ENCODE results near the gene ADCY7. TPM values are rescaled to one million over a fixed set of nuclear protein-coding genes. Genes with fewer than 3 reads are reported as not detected.

The ADCY7 gene
- total and polyA plus RNA-seq, 9 donors = 10.2 to 78.9 (median 36.4) TPM

DNA sequence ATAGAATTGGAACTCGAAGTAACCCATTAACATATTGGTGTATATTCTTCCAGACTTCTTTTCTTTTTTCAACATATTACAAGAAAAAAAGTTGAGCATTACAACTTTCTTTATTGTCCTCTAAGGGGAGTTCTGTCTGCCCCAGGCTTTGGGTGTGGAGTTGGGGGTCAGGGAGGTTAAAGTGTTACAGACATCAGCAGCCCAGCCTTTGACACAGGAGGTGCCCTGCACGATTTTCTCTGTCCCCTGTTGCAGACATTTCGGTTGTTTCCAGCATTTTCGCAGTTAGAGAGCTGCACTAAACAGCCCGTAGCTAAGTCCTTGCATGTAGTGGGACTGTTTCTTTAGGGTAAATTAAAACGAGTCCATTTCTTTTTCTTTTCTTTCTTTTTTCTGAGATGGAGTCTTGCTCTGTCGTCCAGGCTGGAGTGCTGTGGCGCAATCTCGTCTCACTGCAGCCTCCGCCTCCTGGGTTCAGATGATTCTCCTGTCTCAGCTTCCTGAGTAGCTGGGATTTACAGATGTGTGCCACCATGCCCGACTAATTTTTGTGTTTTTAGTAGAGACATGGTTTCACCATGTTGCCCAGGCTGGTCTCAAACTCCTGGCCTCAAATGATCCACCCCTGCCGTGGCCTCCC lies 13.4 kb upstream of the ADCY7 start:
- Histone ChIP-seq H3K27ac (no peak overlapping the region), H3K9me3 (no peaks in the 10 kb centered on the region), H3K4me3 (no peak overlapping the region), H3K36me3 (no peaks in the 10 kb centered on the region), H3K27me3 (no peaks in the 10 kb centered on the region), H3K4me1 (ENCODE audit: insufficient read depth) (peaks cover 4% of the 10 kb centered on the region)
- intact Hi-C loops (cut with DNase I) = no loop called here
- WGBS, 3 donors = 75 to 81% (median 79%) methylated on average over 12 of the region's 12 CpGs
- TF ChIP-seq EP300 (IDR thresholded peaks at IDR 0.05) (no peak), POLR2A (IDR thresholded peaks at IDR 0.05) (no peak)
- TF ChIP-seq, protein P1, sequence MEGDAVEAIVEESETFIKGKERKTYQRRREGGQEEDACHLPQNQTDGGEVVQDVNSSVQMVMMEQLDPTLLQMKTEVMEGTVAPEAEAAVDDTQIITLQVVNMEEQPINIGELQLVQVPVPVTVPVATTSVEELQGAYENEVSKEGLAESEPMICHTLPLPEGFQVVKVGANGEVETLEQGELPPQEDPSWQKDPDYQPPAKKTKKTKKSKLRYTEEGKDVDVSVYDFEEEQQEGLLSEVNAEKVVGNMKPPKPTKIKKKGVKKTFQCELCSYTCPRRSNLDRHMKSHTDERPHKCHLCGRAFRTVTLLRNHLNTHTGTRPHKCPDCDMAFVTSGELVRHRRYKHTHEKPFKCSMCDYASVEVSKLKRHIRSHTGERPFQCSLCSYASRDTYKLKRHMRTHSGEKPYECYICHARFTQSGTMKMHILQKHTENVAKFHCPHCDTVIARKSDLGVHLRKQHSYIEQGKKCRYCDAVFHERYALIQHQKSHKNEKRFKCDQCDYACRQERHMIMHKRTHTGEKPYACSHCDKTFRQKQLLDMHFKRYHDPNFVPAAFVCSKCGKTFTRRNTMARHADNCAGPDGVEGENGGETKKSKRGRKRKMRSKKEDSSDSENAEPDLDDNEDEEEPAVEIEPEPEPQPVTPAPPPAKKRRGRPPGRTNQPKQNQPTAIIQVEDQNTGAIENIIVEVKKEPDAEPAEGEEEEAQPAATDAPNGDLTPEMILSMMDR (IDR thresholded peaks at IDR 0.05) = no peak
- DNase-seq = no peak

DNA sequence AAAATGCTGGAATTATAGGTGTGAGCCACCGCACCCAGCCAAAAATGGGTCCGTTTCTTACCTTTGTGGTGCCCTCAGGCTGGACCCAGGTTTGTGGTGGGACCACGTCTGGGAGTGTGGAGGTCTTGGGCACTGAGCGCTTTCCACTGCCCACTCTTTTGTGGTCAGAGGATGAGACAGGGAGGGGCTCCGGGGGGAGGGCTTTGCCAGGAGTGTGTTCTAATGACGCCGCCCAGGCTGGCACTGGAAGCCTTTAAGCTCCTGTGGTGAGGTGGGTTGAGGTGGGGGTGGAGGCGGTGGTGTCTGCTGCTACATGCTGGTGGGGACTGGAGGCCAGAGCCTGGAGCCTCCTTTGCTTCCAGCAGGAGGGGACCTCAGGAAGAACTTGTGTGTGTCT lies 12.8 kb upstream of the ADCY7 start:
- no peaks in the 10 kb centered on the region for H3K9me3 ChIP-seq
- TF ChIP-seq EP300 (IDR thresholded peaks at IDR 0.05) (no peak), POLR2A (IDR thresholded peaks at IDR 0.05) (no peak)
- TF ChIP-seq, protein P1 (IDR thresholded peaks at IDR 0.05) = no peak
- WGBS, 3 donors = 94 to 96% (median 94%) methylated on average over 8 of the region's 8 CpGs
- no peaks in the 10 kb centered on the region for H3K27me3 ChIP-seq
- no peaks in the 10 kb centered on the region for H3K36me3 ChIP-seq
- H3K27ac ChIP-seq = no peak overlapping the region
- H3K4me1 ChIP-seq (ENCODE audit: insufficient read depth) = peaks cover 4% of the 10 kb centered on the region
- peak in 1 of 5 donors; percentile 22 for DNase-seq
- H3K4me3 ChIP-seq = no peak overlapping the region
- intact Hi-C loops (cut with DNase I) = no loop called here

DNA sequence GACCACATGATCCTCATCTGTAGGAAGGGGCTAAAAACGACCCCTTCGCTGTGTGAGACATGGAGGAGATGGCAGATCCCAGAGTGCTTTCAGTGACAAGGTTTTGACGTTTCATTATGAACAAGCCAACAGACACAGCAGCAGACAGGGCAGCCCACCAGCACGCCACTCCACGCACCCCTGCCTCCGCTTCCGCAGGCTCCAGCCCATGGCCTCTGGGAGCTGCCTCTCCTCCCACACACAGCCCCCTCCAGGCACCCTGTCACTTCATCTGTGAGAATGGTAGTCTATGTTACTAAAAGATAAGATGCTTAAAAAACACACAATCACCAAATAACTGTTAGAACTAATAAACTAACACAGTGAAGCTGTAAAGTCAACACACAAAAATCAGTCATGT lies 12.3 kb upstream of the ADCY7 start:
- TF ChIP-seq, protein P1 (IDR thresholded peaks at IDR 0.05) = no peak
- TF ChIP-seq POLR2A (IDR thresholded peaks at IDR 0.05) (no peak), EP300 (IDR thresholded peaks at IDR 0.05) (no peak)
- Histone ChIP-seq H3K27ac (no peak overlapping the region), H3K4me3 (no peak overlapping the region), H3K9me3 (no peaks in the 10 kb centered on the region), H3K36me3 (no peaks in the 10 kb centered on the region), H3K27me3 (no peaks in the 10 kb centered on the region), H3K4me1 (ENCODE audit: insufficient read depth) (peaks cover 4% of the 10 kb centered on the region)
- DNase-seq = no peak
- intact Hi-C loops (cut with DNase I) = no loop called here
- 64 to 78% (median 76%) methylated on average over 7 of the region's 7 CpGs for WGBS, 3 donors

DNA sequence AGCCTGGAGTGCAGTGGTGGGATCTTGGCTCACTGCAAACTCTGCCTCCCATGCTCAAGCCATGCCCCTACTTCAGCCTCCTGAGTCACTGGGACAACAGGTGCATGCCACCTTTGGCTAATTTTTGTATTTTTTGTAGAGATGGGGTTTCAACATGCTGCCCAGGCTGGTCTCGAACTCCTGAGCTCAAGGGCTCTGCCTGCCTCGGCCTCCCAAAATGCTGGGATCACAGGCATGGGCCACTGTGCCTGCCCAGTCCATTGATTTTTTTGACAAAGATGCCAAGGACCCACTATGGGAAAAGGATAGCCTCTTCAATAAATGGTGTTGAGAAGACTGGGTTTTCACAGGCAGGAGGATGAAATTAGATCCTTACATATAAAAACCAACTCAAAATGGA lies 10.8 kb upstream of the ADCY7 start:
- Histone ChIP-seq H3K4me1 (ENCODE audit: insufficient read depth) (peaks cover 13% of the 10 kb centered on the region), H3K27ac (no peak overlapping the region), H3K9me3 (no peaks in the 10 kb centered on the region), H3K27me3 (no peaks in the 10 kb centered on the region), H3K36me3 (no peaks in the 10 kb centered on the region), H3K4me3 (no peak overlapping the region)
- intact Hi-C loops (cut with DNase I) = no loop called here
- no peak for DNase-seq
- TF ChIP-seq, protein P1 (IDR thresholded peaks at IDR 0.05) = no peak
- no peak for TF ChIP-seq EP300 (IDR thresholded peaks at IDR 0.05)
- no peak for TF ChIP-seq POLR2A (IDR thresholded peaks at IDR 0.05)
- 93 to 96% (median 96%) methylated on average over 2 of the region's 2 CpGs for WGBS, 3 donors

All from ovary (tissue), 9 donors.